ENCODE data around the gene EXOC3L2.

The EXOC3L2 gene

DNA sequence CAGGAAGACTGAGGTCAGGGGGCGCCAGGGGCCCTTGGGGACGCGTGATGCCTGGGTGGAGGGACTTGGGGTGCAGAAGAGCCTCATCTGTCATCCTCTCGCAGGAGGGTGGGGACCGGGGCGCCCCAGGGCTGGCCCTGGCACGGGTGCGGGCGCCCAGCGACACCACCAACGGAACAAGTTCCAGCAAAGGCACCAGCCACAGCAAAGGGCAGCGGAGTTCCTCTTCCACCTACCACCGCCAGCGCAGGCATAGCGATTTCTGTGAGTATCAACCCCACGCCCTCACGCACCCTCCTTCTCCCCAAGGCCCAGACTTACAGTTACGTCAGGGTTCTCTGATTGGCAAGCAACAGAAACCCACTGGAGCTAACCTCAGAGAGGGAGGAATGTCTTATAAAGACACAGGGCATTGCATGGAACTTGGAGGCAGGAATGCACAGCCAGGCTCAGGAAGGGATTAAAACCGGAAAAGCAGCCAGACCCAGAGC, 35.3 kb upstream of the EXOC3L2 start:
- POLR2A ChIA-PET: no interaction called here
- DNase-seq (ENCODE audit: low read depth, low spot score): no peak
- no peak overlapping the region for H3K4me3 ChIP-seq (ENCODE audit: low read depth, low read length)
- CTCF ChIA-PET: no interaction called here
- TF ChIP-seq, protein P1, sequence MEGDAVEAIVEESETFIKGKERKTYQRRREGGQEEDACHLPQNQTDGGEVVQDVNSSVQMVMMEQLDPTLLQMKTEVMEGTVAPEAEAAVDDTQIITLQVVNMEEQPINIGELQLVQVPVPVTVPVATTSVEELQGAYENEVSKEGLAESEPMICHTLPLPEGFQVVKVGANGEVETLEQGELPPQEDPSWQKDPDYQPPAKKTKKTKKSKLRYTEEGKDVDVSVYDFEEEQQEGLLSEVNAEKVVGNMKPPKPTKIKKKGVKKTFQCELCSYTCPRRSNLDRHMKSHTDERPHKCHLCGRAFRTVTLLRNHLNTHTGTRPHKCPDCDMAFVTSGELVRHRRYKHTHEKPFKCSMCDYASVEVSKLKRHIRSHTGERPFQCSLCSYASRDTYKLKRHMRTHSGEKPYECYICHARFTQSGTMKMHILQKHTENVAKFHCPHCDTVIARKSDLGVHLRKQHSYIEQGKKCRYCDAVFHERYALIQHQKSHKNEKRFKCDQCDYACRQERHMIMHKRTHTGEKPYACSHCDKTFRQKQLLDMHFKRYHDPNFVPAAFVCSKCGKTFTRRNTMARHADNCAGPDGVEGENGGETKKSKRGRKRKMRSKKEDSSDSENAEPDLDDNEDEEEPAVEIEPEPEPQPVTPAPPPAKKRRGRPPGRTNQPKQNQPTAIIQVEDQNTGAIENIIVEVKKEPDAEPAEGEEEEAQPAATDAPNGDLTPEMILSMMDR (IDR thresholded peaks at IDR 0.05; ENCODE audit: insufficient read depth, low read length, missing control alignments): no peak

DNA sequence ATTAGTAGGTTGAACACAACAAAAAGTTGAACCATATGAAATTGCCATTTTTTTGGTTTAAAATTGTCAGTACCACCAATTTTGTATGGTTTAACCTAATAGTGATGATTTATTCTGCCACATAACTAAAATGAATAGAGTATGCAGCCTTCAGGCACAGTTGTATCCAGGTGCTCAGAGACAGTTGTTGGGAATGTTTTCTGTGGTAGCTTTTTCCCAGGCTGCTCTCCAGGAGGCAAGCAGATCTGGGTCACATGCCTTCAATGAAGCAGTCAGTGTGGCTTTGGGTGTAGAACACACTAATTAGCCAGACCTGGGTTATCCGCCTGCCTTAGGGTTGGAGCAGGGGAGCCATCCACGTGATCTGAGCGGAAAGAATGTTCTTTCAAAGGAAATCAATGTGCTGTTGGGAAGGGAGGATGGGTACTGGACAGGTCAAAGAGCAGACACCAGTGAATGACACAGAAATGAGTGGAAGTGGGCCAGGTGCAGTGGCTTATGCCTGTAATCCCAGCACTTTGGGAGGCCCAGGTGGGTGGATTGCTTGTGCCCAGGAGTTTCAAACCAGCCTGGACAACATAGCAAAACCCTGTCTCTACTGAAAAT, 34.5 kb upstream of the EXOC3L2 start:
- no peak overlapping the region for H3K4me3 ChIP-seq (ENCODE audit: low read depth, low read length)
- ChIA-PET POLR2A (interaction anchor here (0.6 kb wide), 1 partner anchor 8 kb away, joined by 3 read pairs; no protein-coding TSS in a partner anchor), CTCF (no interaction called here)
- no peak for DNase-seq (ENCODE audit: low read depth, low spot score)
- TF ChIP-seq, protein P1 (IDR thresholded peaks at IDR 0.05; ENCODE audit: insufficient read depth, low read length, missing control alignments): no peak

DNA sequence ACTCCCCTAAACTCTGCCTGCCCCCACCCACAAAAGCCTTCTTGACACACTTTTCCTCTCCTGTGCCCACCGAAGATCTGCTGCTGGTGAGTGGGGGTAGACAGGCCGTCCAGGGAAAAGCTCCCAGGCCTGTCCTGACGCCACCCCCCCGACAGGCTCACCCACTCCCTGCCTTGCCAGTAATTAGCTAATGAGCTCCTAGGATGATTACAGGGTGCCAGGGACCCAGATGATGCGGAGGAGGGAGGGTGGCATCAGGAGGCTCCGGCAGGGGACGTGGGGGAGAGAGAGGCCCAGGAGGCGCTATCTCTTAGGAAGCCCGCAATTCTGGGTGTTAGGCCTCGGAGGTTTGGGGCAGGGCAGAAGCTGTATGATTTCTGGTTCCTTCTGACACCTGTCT, 32.9 kb upstream of the EXOC3L2 start:
- TF ChIP-seq, protein P1 (IDR thresholded peaks at IDR 0.05; ENCODE audit: insufficient read depth, low read length, missing control alignments): no peak
- DNase-seq (ENCODE audit: low read depth, low spot score): no peak
- ChIA-PET POLR2A (no interaction called here), CTCF (no interaction called here)
- no peak overlapping the region for H3K4me3 ChIP-seq (ENCODE audit: low read depth, low read length)

DNA sequence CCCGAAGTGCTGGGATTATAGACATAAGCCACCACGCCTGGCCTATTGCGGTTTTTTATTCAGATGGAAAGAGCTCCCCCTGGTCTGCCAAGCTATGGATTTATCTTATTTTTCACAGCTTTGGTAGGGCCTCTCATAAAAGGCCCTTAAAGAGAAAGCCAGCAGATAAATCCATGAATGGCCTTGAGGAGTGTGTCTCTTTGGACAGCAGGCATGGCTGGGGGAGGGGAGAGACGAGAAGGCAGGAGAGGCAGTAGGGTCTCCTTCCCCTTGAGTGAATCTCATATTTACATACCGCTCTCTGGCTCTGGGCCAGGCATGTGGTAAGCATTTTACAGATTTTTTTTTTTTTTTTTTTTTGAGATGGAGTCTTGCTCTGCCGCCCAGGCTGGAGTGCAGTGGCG, 31.1 kb upstream of the EXOC3L2 start:
- TF ChIP-seq, protein P1 (IDR thresholded peaks at IDR 0.05; ENCODE audit: insufficient read depth, low read length, missing control alignments): no peak
- no peak for DNase-seq (ENCODE audit: low read depth, low spot score)
- CTCF ChIA-PET: interaction anchor here (0.8 to 1.3 kb wide), 2 partner anchors 8 to 9 kb away, joined by 3 to 4 read pairs; no protein-coding TSS in a partner anchor
- POLR2A ChIA-PET: no interaction called here
- no peak overlapping the region for H3K4me3 ChIP-seq (ENCODE audit: low read depth, low read length)

DNA sequence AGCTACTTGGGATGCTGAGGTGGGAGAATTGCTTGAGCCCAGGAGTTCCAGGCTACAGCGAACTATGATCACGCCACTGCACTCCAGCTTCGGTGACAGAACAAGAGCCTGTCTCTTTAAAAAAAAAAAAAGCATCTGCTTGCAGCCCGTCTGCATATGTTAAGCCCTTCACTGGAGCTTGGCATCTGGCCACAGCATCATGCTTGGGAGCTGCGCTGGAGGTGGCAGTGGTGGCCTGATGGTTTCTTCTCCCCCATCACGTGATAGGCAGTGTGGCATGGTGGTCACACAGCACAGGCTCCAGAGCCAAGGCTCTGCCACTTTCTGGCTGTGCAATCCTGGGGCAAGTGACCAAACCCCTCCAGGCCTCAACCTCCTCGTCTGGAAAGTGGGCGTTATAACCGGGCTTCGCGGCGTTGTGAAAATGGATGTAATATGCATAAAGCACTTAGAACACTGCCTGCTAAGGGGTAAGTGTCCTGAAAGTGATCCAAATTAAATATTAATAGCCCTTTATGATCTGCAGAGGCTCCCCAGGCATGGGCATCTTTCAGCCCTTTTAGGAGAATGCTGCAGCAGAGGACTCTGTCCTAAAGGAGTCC, 30.3 kb upstream of the EXOC3L2 start:
- H3K4me3 ChIP-seq (ENCODE audit: low read depth, low read length): no peak overlapping the region
- no peak for DNase-seq (ENCODE audit: low read depth, low spot score)
- ChIA-PET CTCF (interaction anchor here (0.8 to 1.3 kb wide), 2 partner anchors 8 to 9 kb away, joined by 3 to 4 read pairs; no protein-coding TSS in a partner anchor), POLR2A (no interaction called here)
- TF ChIP-seq, protein P1 (IDR thresholded peaks at IDR 0.05; ENCODE audit: insufficient read depth, low read length, missing control alignments): no peak

DNA sequence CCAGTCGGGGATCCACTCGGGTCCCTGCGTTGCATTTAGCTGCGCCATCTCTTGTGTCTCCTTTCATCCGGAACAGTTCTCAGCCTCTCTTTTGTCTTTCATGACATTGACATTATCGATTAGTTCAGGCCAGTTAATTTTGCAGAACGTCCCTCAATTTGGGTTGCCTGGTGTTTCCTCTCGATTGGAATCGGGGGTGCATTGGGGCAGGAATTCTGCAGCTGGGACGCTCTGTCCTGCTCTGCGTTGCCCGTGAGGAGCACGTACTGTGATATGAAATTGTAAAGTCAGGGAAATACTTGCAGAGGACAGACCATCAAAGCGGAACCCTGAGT, 28.3 kb upstream of the EXOC3L2 start:
- CTCF ChIA-PET: no interaction called here
- POLR2A ChIA-PET: no interaction called here
- DNase-seq (ENCODE audit: low read depth, low spot score): no peak
- TF ChIP-seq, protein P1 (IDR thresholded peaks at IDR 0.05; ENCODE audit: insufficient read depth, low read length, missing control alignments): no peak
- H3K4me3 ChIP-seq (ENCODE audit: low read depth, low read length): no peak overlapping the region
